CD4-positive, alpha-beta T cell treated with Interleukin-12 subunit alpha and Interleukin-12 subunit beta, for 1 hour (primary cell): Measurements from ENCODE around the gene TNXB.

ENCODE experiments used
- DNase-seq: peaks from one replicate; pipeline ENCODE4 v3.0.0-alpha.2; 2020

TNXB gene

DNA sequence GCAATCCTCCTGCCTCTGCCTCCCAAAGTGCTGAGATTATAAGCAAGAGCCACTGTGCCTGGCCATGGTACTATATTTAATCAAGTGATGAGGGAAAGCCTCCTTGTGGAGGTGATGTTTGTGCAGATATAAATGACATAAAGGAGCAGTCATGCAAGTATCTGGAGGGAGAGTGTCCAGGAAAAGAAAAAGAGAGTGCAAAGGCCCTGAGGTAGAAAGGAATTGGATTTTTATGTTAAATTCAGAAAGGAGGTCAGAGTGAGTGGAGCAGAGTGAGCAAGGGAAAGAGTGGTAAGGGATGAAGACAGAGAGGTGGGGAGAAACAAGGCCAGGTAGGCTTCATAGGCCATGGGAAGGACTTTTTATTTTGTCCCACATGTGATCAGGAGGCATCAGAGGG, 28.3 kb upstream of the TNXB start:
- no peak for DNase-seq

GRCh38 chr6:32133786-32134185, 24.6 kb upstream of the TNXB start:
- DNase-seq = no peak

DNA sequence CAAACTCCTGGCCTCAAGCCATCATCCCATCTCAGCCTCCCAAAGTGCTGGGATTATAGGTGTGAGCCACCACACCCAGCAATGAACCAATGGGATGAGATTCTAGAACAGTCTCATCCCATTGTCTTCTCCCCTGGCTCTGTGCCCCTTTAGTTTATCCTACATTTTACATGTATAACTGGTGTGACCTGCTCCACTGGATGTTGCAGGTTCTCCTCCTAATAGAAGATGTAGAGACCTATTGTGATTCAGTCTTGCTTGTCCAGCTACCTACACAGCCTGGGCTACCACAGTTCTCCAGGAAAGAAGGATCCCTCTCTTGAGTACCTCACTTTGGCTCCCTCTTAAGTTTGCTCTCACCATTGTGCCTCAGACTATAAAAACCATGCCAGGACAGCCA, 23.0 kb upstream of the TNXB start:
- no peak for DNase-seq

DNA sequence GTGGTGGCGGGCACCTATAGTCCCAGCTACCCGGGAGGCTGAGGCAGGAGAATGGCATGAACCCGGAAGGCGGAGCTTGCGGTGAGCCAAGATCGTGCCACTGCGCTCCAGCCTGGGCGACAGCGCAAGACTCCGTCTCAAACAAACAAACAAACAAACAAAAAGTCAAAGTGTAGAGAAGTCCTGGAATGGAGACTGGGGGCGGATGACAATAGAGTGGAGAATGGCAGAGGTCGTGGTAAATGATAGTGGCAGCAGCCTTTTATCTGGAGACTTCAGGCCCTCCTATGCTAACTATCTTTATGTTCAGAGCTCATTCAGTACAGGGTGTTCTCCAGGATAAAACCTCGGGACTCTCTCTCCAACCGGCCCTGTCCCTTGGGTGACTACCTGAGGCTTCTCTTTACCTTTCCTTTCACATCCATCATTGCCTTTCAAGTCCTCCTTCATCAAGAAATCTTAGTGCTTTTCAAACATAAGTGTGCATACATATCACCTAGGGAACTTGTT, 22.4 kb upstream of the TNXB start:
- no peak for DNase-seq

- DNase-seq = no peak
These were observed 20.4 kb upstream of the TNXB start for GRCh38 chr6:32129297-32130088.

DNA sequence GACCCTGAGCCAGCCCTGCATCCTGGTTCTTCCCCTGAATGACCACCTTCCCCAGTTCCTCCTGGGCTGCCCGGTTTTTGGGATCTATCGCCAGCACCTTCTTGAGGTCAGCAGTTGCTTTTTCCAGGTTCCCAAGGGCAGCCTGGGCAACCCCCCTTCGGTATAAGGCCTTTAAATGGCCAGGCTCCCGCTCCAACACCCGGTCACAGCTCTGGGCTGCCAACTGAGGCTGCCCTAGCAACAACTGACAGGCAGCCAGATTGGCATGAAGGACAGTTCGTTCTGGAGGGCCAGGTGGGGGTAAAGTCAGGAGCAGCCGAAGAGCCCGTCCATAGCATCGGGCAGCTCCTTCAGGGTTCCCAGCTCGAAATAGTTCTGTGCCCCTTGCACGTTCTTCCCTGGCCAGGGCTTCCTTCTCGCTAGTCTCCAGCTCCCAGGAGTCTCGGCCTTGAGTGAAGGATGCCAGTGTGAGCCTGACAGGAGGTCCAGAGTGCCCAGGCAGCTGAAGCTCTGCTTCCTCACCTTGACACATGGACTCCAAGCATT, 19.7 kb upstream of the TNXB start:
- no peak for DNase-seq

DNA sequence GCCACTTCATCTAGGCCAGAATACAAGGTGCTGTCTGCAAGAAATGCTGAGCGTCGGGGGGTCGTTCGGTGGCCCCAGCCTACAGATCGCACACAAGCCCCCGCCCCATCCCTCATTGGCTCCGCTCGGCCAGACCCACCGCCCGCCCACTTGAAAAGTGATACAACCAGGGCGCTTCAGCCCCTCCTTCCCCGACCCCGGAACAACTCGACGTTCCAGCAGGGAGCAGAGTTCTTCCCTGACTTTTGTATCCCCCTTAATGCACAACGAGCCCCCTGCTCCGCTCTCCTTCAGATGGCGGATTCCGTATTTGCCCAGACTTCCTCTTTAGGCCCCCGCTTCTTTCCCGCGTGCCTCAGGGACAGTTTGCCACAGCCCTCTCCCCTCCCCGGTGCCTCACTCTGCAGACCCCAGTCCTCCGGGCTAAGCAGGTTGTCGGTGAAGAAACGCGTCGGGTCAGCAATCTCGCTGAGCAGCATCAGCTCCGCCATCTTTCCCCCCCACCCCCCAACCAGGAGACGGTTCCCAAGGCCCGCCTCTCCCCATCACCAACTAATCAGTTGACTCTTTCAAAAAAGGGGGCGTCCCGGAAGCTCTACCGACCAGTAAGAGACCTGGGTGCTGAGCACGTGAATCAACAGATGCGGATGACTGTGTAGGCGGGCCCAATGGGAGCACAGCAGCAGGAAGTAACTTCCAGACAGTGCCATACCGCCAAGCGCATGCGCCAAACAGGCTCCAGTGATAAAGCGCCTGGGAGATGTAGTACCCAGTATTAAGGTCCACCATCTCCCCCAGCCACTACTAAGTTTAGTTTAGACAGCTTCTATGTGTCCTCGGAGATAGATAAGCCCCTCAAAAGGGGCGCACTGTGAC, 18.8 kb upstream of the TNXB start, which contains the start of gene ATF6B:
Gene ATF6B, minus strand, starts transcription at position 530 of the 876 bp plus-strand sequence. Its CDS starts 39 bp downstream, at position 491.
- peak; percentile 99 for DNase-seq

DNA sequence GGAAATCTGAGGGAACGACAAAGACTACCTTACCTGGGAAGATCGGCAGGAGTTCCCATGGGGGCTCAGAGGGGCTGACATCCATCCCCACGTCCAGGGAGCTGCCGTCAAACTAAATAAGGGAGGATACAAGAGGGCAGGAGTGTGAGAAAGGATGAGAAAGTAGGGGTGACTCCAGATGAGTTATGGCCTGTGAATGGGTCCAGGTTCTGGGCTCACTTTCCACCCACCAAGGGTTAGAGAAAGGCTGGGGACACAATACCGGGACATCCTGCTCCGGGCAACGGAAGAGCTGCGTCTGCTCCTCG, 18.2 kb upstream of the TNXB start:
- no peak for DNase-seq

DNA sequence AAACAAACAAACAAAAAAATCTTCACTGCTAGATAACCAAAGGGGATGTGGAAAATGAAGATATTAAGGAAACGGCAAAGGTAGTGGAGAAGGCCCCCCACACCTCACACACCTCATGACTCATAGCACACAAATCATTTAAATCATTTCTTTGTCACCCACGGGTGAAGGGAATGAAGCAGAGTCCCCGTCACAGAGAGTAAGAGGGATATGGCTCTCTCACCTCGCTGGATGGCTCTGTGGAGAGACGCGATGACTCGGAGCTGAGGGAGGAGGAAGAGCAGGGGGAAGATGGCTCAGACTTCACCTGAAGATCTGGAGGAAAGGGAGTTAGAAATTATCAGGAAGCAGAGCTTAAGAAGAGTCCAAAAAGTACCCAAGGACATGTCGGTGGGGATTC, 17.7 kb upstream of the TNXB start:
- no peak for DNase-seq

DNA sequence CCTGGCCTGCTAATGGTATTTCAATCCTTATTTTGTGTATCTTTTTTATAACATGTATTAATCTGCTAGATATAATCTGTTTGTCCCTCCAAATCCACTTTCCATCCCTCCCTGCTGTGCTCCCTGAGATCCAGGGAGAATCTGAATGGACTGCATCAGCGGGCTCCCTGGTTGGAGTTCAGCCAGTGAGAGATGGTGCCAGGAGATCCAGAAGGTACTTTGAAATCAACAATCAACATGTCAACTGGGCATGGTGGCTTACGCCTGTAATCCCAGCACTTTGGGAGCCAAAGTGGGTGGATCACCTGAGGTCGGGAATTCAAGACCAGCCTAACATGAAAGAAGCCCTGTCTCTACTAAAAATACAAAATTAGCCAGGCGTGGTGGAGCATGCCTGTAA, 14.5 kb upstream of the TNXB start:
- DNase-seq = no peak

DNA sequence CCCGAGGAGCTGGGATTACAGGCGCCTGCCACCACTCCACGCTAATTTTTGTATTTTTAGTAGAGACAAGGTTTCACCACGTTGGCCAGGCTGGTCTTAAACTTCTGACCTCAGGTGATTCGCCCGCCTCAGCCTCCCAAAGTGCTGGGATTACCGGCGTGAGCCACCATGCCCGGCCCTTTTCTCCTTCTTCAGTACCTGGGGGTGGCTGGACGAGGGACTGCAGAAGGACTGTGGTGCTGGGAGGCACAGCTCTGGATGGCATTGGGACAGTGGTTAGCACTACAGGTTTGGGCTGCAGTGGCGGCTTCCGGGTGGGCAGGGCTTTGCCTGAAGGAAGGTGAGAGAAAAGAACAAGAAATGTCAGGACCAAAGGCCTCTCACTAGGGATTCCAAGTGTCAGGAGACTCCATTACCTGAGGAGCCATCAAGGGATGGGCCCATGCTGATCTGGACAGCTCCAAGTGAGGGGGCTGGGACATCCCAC, 11.5 kb upstream of the TNXB start:
- DNase-seq = no peak

- peak; percentile 74 for DNase-seq
These were observed 9.9 kb upstream of the TNXB start for GRCh38 chr6:32118782-32119628.

- no peak for DNase-seq
These were observed 8.3 kb upstream of the TNXB start for GRCh38 chr6:32117461-32117860.

DNA sequence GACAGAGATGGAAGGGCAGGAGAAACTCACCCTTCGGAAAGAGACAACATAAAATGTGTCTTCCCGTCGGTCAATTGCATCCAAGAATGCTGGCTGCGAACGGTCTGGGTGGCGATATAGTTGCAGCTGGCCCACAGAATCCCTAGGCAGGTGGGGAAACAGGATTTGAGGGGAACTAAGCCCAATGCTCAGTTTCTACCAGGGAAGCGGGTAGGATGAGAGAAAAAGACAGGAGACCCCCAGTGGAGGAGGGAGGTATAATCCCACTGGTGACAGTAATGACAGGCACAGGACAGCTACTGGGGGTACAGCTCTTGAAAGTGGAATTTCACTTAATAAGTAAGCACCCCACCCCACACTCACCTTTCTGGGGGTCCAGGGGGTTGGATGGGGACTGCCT, 7.5 kb upstream of the TNXB start:
- peak; percentile 13 for DNase-seq

DNA sequence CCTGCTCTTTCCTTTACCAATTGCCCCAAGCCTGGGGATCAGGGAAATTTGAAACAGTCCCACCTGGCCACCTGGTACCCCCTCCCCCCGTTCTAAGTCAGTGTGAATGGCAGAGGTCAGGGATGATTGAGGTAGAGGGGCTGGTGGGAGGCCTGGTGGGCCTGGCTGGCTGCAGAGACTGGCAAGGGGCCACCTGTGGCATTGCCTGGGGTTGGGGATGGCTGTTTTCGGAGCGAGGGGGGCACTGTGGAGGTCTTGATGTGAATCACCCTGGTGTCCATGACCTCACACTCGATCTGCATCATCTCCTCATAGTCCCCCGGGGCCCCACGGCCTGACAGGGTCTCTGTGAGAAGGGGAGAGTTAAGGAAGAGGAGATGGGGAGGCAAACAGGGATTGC, 6.5 kb upstream of the TNXB start:
- no peak for DNase-seq

GRCh38 chr6:32114796-32115195, 5.7 kb upstream of the TNXB start:
- no peak for DNase-seq

DNA sequence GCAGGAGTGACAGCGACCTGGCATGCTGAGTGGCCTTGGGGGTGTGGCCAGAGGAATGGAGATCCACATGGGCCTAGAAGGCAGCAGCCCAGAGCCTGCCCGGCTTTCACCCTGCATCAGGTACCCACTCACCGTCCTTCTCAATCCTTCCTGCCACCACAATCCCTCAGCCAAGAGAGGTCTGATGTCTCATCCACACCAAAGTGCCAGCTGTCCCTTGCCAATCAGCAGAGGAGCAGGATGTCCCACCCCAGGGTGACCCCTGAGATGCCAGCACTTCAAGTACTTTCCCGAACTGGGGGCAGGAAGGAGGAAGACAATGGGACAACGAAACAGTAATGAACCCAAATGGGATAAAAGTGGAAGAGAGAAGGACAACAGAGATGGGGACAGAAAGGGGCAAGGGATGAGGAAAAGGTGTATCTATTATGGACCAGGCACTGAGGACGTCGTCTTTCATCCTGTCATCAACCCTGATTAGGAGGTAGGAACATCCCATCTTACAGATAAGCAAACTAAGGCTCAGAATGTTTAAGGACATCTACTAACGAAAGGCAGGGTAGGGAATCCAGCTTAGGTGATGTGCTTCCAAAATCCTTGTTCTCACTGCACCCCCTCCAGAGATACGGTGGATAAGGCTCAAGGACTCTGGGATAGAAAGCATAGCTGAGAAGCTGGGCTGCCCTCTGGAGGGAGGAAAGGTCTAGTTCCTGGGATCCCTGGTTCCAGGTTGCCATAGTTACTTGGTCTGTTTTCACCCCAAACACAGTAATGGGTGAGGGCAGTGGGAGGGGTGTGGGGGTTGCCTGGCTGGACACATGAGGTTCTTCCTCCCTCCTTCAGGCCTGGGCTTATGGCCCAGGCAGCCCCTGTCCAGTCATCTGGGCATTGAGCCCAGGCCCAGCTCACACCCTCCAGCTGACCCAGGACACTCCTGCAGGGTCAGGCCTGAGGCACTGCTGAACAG, 4.5 kb upstream of the TNXB start:
- no peak for DNase-seq

GRCh38 chr6:32112431-32112980, 3.4 kb upstream of the TNXB start:
- no peak for DNase-seq

DNA sequence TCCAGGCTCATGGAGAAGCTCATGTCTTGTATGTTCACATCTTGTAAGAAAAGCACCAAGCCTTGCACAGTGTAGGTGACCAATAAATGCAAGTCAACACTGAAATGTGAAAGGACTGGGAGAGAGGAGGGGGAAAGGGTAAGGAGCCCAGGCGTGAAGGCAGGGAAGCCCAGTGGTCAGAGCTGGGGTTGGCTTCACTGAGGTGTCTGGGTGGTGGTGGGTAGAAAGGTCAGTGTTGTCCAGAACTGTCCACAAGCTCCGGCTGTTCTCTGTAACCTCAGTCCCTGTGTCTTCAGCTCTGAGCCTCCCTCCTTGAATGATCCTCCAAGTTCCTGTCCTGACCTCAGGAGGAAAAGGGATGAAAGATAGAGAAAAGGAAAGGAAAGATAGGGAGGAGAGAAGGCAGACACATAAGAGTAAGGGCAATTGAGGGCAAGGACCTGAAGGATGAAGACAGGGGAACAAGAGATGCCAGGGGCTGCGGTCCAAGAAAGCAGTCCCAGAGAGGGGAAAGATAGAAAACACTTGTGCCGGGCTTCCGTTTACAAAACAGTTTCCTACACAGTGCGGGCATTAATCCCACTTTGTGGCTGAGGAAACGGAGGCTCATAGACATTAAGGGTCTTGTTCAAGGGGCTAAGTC, 2.4 kb upstream of the TNXB start:
- DNase-seq = no peak

GRCh38 chr6:32110632-32111031, 1.5 kb upstream of the TNXB start:
- DNase-seq = no peak

GRCh38 chr6:32109765-32110160, 625 bp upstream of the TNXB start:
- DNase-seq = no peak
